Renal cortical epithelial cell (primary cell): ENCODE measurements around the gene ASNS. TPM values are rescaled to one million over a fixed set of nuclear protein-coding genes. Genes with fewer than 3 reads are reported as not detected.
A peak's percentile ranks its signal among the peaks of the same experiment; 100 is the strongest.
"Not testable (repeated sequence)": the region's sequence is repeated elsewhere in the genome, so short reads cannot be mapped to it uniquely, and the experiment has no call there.

Experiments
- DNase-seq: peaks from one replicate; pipeline ENCODE4 v3.0.0-alpha.2; 2011; ENCODE audit warnings: low read depth
- total RNA-seq: library from RNA; depleted of rRNA; stranded (reverse); fragments of >200 nt; gene quantifications from 2 replicates; pipeline ENCODE4 v1.2.3, GENCODE V29; 2014

ASNS gene
- 39.4 and 45.4 TPM in 2 replicates for total RNA-seq

GRCh38 chr7:97872025-97872669, at the start of gene ASNS:
TSS of gene ASNS (minus strand) at chr7:97872408. CDS start at chr7:97869156, 3,252 bp downstream.
- DNase-seq: peak; percentile 77

GRCh38 chr7:97921254-97921653, 49.0 kb upstream of the ASNS start:
- DNase-seq: not testable (repeated sequence)

- not testable (repeated sequence) for DNase-seq
These were observed 43.1 kb upstream of the ASNS start for GRCh38 chr7:97915267-97915666.

DNA sequence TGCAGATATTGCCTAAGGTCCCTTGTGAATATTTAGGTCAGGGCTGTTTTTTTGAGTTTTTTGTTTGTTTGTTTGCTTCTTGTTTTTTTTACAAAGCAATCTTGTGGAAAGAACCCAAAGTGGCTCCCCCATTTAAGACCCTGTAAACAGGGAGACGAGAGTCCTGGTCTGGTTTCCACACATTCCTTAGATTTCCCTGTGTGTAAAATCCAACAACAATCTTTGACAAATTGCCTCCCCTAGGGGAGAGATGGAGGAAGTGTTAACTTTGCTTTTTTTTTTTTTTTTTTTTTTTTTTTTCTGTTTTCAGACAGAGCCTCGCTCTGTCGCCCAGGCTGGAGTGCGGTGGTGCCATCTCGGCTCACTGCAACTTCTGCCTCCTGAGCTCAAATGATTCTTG, 40.1 kb upstream of the ASNS start:
- DNase-seq: not testable (repeated sequence)

GRCh38 chr7:97896893-97897292, 24.7 kb upstream of the ASNS start:
- DNase-seq: not testable (repeated sequence)

DNA sequence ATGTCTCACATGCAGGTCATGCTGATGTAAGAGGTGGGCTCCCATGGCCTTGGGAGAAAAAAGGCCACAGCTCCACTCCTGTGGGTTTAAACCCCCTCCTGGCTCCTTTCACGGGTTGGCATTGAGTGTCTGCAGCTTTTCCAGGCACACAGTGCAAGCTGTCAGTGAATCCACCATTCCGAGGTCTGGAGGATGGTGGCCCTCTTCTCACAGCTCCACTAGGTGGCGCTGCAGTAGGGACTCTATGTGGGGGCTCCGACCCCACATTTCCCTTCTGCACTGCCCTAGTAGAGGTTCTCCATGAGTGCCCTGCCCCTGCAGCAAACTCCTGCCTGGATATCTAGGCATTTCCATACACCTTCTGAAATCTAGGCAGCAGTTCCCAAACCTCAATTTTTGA, 19.5 kb upstream of the ASNS start:
- DNase-seq: not testable (repeated sequence)

DNA sequence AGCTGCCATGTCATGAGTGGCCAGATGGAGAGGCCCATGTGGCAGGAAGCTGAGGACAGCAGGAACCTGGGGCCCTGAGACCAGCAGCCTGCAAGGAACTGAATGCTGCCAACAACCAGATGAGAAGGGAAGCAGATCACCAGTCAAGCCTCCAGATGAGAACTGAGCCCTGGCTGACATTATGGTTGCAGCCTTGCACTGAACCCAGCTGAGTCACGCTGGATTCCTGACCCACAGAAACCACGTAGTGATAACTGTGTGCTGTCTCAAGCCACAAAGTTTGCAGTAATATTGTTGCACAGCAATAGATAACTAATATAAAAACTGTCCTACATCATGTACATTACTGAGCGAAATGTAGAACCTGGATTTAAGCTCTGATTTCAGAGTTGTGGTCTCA, 7.3 kb upstream of the ASNS start:
- DNase-seq: not testable (repeated sequence)

DNA sequence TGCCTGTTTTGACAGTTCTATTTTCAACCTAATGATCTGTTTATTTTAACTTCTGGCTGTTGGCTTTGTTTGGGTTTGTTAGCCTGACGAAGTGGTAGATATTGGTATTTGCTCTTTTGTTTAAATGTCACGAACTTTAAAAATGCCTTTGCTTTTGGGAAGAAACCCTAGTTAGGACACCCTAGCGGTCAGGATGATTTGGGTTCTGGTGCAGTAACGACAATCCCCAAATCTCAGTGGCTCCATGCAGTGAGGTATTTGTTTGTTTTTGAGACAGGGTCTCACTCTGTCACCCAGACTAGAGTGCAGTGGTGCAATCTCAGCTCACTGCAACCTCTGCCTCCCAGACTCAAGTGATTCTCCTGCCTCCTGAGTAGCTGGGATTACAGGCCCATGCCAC, 2.7 kb upstream of the ASNS start:
- DNase-seq: not testable (repeated sequence)

DNA sequence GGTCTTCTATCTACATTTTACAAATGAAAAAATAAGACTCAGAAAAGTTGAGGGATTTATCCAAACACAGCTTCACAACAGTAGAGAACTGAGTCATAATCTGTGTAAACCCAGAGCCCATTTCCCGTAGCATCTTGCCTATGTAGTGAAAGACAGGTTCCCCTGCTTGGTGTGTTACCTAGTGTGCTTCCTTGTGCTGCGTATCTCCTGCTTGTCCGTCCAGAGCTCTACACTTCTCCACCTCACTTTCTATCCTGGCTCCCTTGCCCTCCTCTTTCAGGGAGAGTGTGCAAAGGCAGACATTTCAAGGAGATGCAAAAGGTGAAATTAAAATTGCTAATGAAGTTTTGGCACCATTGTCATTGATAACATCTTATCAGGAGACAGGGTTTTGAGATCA, 1.4 kb upstream of the ASNS start:
- no peak for DNase-seq

GRCh38 chr7:97871659-97872024, 566 bp downstream of the ASNS start:
- DNase-seq: no peak

DNA sequence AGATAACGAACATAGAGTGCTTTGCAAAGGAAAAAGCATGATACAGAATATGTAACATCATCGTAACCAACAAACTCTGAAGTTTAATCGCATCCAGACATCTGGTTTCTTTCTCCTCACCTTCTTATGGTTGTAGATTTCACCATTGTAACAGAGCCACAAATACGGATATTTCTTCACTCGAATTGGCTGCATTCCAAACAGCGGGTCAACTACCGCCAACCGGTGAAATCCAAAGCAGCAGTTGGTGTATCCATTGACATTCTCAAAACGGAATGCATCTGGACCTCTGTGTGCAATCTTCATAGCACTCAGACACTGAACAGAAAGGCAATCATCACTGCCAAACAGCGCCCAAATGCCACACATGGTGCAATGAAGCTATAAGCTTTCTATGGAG, 3.4 kb downstream of the ASNS start:
- DNase-seq: no peak

- no peak for DNase-seq
These were observed 3.9 kb downstream of the ASNS start for GRCh38 chr7:97868314-97868713.

- DNase-seq: no peak
These were observed 7.1 kb downstream of the ASNS start for GRCh38 chr7:97865104-97865503.

DNA sequence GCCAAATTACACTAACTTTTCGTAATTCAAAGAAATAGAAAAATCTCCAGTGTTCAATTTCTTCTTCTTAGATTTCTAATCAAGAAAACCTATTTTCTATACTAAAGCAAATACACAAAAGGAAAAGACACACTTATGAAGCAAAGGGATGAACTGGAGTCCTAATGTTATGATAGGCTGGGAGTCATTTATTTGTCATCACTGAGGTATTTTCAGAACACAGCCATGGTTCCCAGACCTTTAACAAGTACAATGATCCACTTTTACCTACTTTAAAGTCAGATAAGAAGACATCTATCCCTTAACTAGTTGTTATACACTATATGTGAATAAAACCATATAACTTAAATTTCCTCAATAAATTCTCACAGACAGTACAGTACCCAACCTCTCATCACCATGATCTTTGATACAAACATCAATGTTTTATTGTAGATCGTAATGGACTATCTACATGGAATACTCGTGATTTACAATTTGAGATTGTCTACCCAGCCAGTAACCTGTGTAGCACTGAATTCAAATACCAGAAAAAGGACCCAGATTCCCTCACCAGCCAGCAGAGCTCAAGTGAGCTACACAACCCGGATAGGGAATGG, 12.5 kb downstream of the ASNS start:
- no peak for DNase-seq

- DNase-seq: no peak
These were observed 14.0 kb downstream of the ASNS start for GRCh38 chr7:97858221-97858620.

- no peak for DNase-seq
These were observed 14.7 kb downstream of the ASNS start for GRCh38 chr7:97857544-97857943.

DNA sequence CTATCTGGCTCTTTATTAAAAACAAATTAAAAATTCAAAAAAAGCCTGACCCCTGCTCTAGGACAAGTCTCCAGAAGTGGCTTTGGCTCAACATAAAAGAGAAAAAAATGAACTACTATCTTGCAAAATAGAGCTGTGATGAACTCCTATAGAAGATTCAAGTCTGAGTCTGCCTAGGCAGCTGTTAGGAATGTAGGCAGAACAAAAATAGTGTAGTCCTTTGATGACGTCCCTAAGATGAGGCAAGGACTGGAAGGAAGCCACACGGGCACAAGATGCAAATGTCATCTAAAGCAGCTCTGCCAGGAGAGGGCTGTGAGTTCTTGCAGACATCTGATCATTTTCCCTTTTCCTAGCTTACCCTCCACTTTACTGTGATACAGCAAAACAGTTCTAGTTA, 20.5 kb downstream of the ASNS start:
- no peak for DNase-seq

DNA sequence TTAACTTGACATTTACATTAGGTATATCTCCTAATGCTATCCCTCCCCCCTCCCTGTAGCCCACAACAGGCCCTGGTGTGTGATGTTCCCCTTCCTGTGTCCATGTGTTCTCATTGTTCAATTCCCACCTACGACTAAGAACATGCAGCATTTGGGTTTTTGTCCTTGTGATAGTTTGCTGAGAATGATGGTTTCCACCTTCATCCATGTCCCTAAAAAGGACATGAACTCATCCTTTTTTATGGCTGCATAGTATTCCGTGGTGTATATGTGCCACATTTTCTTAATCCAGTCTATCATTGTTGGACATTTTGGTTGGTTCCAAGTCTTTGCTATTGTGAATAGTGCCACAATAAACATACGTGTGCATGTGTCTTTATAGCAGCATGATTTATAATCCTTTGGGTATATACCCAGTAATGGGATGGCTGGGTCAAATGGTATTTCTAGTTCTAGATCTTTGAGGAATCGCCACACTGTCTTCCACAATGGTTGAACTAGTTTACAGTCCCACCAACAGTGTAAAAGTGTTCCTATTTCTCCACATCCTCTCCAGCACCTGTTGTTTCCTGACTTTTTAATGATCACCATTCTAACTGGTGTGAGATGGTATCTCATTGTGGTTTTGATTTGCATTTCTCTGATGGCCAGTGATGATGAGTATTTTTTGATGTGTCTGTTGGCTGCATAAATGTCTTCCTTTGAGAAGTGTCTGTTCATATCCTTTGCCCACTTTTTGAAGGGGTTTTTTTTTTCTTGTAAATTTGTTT, 21.8 kb downstream of the ASNS start:
- DNase-seq: not testable (repeated sequence)

GRCh38 chr7:97847791-97848190, 24.4 kb downstream of the ASNS start:
- DNase-seq: no peak

DNA sequence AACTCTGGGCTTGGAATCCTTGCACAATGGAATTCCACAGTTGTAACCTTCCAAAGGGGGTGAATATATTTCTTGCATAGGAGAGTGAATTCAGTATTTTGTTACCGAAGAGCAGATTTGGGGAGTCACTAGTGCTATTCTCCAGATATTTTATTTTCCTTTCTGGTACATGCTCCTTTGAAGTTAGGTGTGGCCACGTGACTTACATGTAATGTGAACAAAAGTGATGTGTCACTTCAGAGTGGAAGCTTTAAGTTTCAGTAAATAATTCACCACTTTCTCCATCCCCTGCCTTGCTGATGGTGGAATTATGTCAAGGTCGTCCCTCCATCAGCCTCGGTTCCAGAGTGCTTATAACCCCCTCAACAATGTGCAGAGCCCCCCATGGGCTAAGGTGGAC, 25.3 kb downstream of the ASNS start:
- DNase-seq: no peak

GRCh38 chr7:97845622-97846203, 26.5 kb downstream of the ASNS start:
- DNase-seq: peak; percentile 27

GRCh38 chr7:97844036-97844435, 28.2 kb downstream of the ASNS start:
- no peak for DNase-seq
